Ishikawa (cell line): ENCODE measurements around the gene RNASEH2B.

ENCODE experiments used
- CREB1 ChIP-seq: IDR thresholded peaks from 2 replicates; pipeline ENCODE4 v1.6.1; 2012; ENCODE audit warnings: low read depth
- EGR1 ChIP-seq: IDR thresholded peaks from 2 replicates; pipeline ENCODE4 v1.6.1; 2012
- EP300 ChIP-seq: IDR thresholded peaks from 2 replicates; pipeline ENCODE4 v1.6.1; 2012; ENCODE audit warnings: borderline replicate concordance
- FOXM1 ChIP-seq: IDR thresholded peaks from 2 replicates; pipeline ENCODE4 v1.6.1; 2012; ENCODE audit warnings: low read depth, borderline replicate concordance
- MAX ChIP-seq: IDR thresholded peaks from 2 replicates; pipeline ENCODE4 v1.6.1; 2012
- RAD21 ChIP-seq: IDR thresholded peaks from 2 replicates; pipeline ENCODE4 v1.6.1; 2012; ENCODE audit warnings: low read depth
- TEAD4 ChIP-seq: IDR thresholded peaks from 2 replicates; pipeline ENCODE4 v1.6.1; 2012
- USF1 ChIP-seq: IDR thresholded peaks from 2 replicates; pipeline ENCODE4 v1.6.1; 2012
- YY1 ChIP-seq: IDR thresholded peaks from 2 replicates; pipeline ENCODE4 v1.6.1; 2012; ENCODE audit warnings: low read depth

GRCh38 chr13:50888362-50888761, 21.2 kb upstream of the RNASEH2B start:
- TF ChIP-seq MAX (no peak), RAD21 (no peak), TEAD4 (no peak), EP300 (no peak), USF1 (no peak), CREB1 (no peak), YY1 (no peak), EGR1 (no peak), FOXM1 (no peak)
